DND-41 (cell line): ENCODE results near the gene MRPL33.

Experiments
- ATAC-seq: fragments of 200-7000 bp; cut with Tn5 transposase; 3 replicates; pipeline ENCODE4 v1.9.1; 2021; ENCODE audit warnings: low read depth; ENCODE audit not compliant: insufficient read depth
- DNase-seq: peaks from one replicate; pipeline ENCODE4 v3.0.0-alpha.2; 2020
- H2AFZ ChIP-seq: 2 replicates; pipeline ENCODE4 v1.6.0; 2012; ENCODE audit warnings: low read depth, low read length
- H3K27ac ChIP-seq: 2 replicates; pipeline ENCODE4 v1.5.1; 2012; ENCODE audit warnings: low read length, inconsistent platforms
- H3K27me3 ChIP-seq: fragments of 200-600 bp; sonication (generic); 2 replicates; pipeline ENCODE4 v1.6.0; 2012; ENCODE audit warnings: low read length, mild to moderate bottlenecking, inconsistent platforms; ENCODE audit not compliant: insufficient read depth, poor library complexity
- H3K36me3 ChIP-seq: 2 replicates; pipeline ENCODE4 v1.5.1; 2012; ENCODE audit warnings: low read length, inconsistent platforms; ENCODE audit not compliant: insufficient read depth
- H3K4me1 ChIP-seq: 2 replicates; pipeline ENCODE4 v1.5.1; 2012; ENCODE audit warnings: mild to moderate bottlenecking, low read length; ENCODE audit not compliant: insufficient read depth
- H3K4me2 ChIP-seq: 2 replicates; pipeline ENCODE4 v1.6.0; 2012; ENCODE audit warnings: mild to moderate bottlenecking, moderate library complexity, low read length, inconsistent platforms; ENCODE audit not compliant: insufficient read depth
- H3K4me3 ChIP-seq, 2 experiments: fragments of 200-600 bp in 1 of 2; shearing (Covaris generic) in 1 of 2; 2 replicates each; pipeline ENCODE4 v1.5.1; 2012 to 2016; ENCODE audit warnings: inconsistent platforms in 2 of 2, low read length in 2 of 2, mild to moderate bottlenecking in 2 of 2, low read depth in 1 of 2, moderate library complexity in 1 of 2
- H3K79me2 ChIP-seq: 2 replicates; pipeline ENCODE4 v1.6.0; 2012; ENCODE audit warnings: low read length, inconsistent platforms; ENCODE audit not compliant: insufficient read depth
- H3K9ac ChIP-seq: 2 replicates; pipeline ENCODE4 v1.6.0; 2012; ENCODE audit warnings: low read depth, mild to moderate bottlenecking, inconsistent platforms, low read length, moderate library complexity
- H3K9me3 ChIP-seq: 2 replicates; pipeline ENCODE4 v1.5.1; 2012; ENCODE audit warnings: low read length, moderate library complexity, mild to moderate bottlenecking, inconsistent platforms; ENCODE audit not compliant: insufficient read depth, severe bottlenecking
- H4K20me1 ChIP-seq: 2 replicates; pipeline ENCODE4 v1.6.0; 2012; ENCODE audit warnings: low read length; ENCODE audit not compliant: insufficient read depth
- EZH2 ChIP-seq: IDR thresholded peaks from 3 replicates; pipeline ENCODE4 v1.6.1; 2012; ENCODE audit warnings: borderline replicate concordance, low read depth, mild to moderate bottlenecking, moderate library complexity, low read length, inconsistent platforms; ENCODE audit not compliant: severe bottlenecking
- TF ChIP-seq, protein P1 (sequence below): IDR thresholded peaks from 2 replicates; pipeline ENCODE4 v1.5.1; 2012; ENCODE audit warnings: borderline replicate concordance, low read length, moderate library complexity, mild to moderate bottlenecking; ENCODE audit not compliant: poor library complexity, severe bottlenecking; ENCODE audit errors: extremely low read depth

MRPL33 gene

DNA sequence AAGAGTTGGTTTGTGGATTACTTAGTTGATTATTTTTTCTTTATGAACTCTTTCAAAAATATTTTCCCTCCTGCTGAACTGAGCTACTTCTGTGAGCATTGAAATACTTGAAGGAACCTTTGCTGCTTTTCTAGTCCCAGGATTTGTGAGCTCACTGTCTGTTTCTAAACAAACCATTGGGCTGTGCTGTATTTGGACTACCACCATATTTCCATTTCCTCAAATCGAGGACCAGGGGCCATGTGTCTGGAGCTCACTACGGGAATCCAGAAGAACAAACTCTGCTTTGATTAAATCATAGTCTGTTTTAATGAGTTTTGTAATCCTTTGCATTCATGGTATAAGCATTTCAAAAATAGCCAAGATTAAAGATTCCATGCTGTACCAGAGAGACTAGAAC lies 1.3 kb downstream of the MRPL33 start:
- DNase-seq (no peak), ATAC-seq (no peak)

DNA sequence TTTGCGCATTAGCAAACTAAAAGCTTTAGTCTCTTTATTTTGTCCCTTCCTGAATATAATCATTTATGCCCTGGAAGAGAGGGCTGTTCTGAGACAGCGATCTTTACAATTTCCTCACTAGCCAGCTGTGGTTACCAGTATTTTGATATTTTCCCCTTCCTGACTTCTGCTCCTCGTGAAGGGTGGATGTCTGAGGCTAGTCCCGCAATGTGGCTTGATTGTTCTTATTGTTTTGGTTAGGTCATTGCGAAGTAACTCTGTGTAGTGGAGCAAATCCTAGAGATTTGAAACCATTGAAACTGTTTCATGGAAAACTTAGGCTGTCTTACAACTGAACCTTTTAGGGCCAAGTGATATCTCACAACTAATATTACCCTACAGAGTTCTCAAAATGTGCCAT lies 2.4 kb downstream of the MRPL33 start:
- no peak overlapping the region for H3K27ac ChIP-seq
- peaks cover 68% of the 10 kb centered on the region for H3K79me2 ChIP-seq
- H3K4me3 ChIP-seq: no peak overlapping the region

More for the DNA sequence above, 1.3 kb downstream of the MRPL33 start:
- H3K79me2 ChIP-seq: peaks cover 60% of the 10 kb centered on the region
- peak overlapping the region; percentile 84 for H3K4me2 ChIP-seq
- no peak overlapping the region for H2AFZ ChIP-seq
- peaks cover 8% of the 10 kb centered on the region; the same call in 1 of the 2 replicates for H4K20me1 ChIP-seq
- peaks cover 20% of the 10 kb centered on the region for H3K36me3 ChIP-seq
- H3K9ac ChIP-seq: peak overlapping the region; percentile 81
- H3K9me3 ChIP-seq: no peaks in the 10 kb centered on the region
- peaks cover 36% of the 10 kb centered on the region for H3K4me1 ChIP-seq
- TF ChIP-seq EZH2: no peak
- TF ChIP-seq, protein P1, sequence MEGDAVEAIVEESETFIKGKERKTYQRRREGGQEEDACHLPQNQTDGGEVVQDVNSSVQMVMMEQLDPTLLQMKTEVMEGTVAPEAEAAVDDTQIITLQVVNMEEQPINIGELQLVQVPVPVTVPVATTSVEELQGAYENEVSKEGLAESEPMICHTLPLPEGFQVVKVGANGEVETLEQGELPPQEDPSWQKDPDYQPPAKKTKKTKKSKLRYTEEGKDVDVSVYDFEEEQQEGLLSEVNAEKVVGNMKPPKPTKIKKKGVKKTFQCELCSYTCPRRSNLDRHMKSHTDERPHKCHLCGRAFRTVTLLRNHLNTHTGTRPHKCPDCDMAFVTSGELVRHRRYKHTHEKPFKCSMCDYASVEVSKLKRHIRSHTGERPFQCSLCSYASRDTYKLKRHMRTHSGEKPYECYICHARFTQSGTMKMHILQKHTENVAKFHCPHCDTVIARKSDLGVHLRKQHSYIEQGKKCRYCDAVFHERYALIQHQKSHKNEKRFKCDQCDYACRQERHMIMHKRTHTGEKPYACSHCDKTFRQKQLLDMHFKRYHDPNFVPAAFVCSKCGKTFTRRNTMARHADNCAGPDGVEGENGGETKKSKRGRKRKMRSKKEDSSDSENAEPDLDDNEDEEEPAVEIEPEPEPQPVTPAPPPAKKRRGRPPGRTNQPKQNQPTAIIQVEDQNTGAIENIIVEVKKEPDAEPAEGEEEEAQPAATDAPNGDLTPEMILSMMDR: no peak
- peaks cover 6% of the 10 kb centered on the region for H3K27me3 ChIP-seq
- peak overlapping the region; percentile 70 to 93; a peak in 3 of 4 replicates for H3K4me3 ChIP-seq
- H3K27ac ChIP-seq: no peak overlapping the region

DNA sequence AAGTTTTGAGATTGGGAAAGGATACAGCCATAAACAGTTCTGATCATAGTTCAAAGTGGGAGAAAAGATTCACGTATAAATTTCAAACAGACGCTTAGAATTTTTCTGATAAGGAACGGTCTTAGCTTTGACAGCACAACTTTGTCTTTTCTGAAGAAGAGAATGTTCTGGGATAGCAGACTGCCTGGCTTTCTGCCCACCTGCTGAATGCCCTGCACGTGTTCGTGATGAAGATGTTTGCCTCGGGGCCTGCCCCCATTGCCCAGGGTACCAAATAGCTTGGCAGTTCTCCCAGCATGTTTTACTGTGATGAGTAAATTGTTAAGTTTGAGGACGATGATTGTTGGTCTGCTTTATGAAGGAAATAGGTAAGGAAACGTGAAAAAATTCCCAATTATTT lies 4.6 kb downstream of the MRPL33 start:
- Histone ChIP-seq H3K27ac (no peak overlapping the region), H3K9ac (no peak overlapping the region), H3K36me3 (peaks cover 37% of the 10 kb centered on the region), H3K27me3 (no peaks in the 10 kb centered on the region), H3K9me3 (no peaks in the 10 kb centered on the region), H3K4me3 (no peak overlapping the region), H3K79me2 (peaks cover 68% of the 10 kb centered on the region), H4K20me1 (peaks cover 8% of the 10 kb centered on the region; the same call in 1 of the 2 replicates), H3K4me2 (0 out of 2 replicates have a peak overlapping the region, but pooled peaks have one; percentile 3), H2AFZ (no peak overlapping the region), H3K4me1 (peaks cover 31% of the 10 kb centered on the region)
- ATAC-seq: no peak
- TF ChIP-seq, protein P1: no peak
- no peak for TF ChIP-seq EZH2
- no peak for DNase-seq

More for the DNA sequence above, 2.4 kb downstream of the MRPL33 start:
- TF ChIP-seq, protein P1: no peak
- no peak for TF ChIP-seq EZH2
- no peaks in the 10 kb centered on the region for H3K27me3 ChIP-seq
- DNase-seq (no peak), ATAC-seq (no peak)
- H2AFZ ChIP-seq: no peak overlapping the region
- no peak overlapping the region for H3K9ac ChIP-seq
- no peaks in the 10 kb centered on the region for H3K9me3 ChIP-seq
- peaks cover 36% of the 10 kb centered on the region for H3K4me1 ChIP-seq
- peak overlapping the region; percentile 84; the same call in 1 of the 2 replicates for H3K4me2 ChIP-seq
- H3K36me3 ChIP-seq: peaks cover 26% of the 10 kb centered on the region
- peaks cover 8% of the 10 kb centered on the region; the same call in 1 of the 2 replicates for H4K20me1 ChIP-seq

DNA sequence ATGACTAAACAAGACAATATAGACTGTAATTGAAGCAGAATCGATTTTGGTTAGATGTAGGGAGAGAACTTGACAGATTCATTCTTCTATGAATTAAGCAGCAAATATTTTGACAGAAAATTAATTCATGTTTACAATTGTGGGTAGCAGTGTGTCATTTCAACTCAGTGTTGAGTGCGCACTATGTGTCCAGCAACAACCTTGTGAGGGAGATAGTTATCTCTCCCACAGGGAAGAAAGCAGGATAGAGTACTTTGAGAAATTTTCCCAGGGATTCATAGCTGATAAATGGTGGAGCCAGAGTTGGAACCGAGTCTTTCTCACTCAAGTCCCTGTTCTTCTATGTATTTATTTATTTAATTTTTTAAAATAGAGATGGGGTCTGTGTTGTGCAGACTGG lies 5.2 kb downstream of the MRPL33 start:
- Histone ChIP-seq H3K27ac (no peak overlapping the region), H2AFZ (no peak overlapping the region), H3K27me3 (no peaks in the 10 kb centered on the region), H3K9ac (no peak overlapping the region), H3K4me2 (0 out of 2 replicates have a peak overlapping the region, but pooled peaks have one; percentile 3), H3K36me3 (peaks cover 37% of the 10 kb centered on the region), H3K79me2 (peaks cover 66% of the 10 kb centered on the region), H4K20me1 (peaks cover 8% of the 10 kb centered on the region; the same call in 1 of the 2 replicates), H3K9me3 (no peaks in the 10 kb centered on the region), H3K4me1 (peaks cover 27% of the 10 kb centered on the region), H3K4me3 (no peak overlapping the region)
- TF ChIP-seq, protein P1: no peak
- no peak for TF ChIP-seq EZH2
- no peak for DNase-seq
- no peak for ATAC-seq
